GM19372 (cell line): Measurements from ENCODE around the gene XYLT1.

Experiments used
- ATAC-seq: cut with Tn5 transposase; IDR thresholded peaks from one replicate; pipeline ENCODE4 v1.9.1; 2021; ENCODE audit warnings: mild to moderate bottlenecking, low read depth, moderate library complexity; ENCODE audit not compliant: unreplicated experiment

Gene XYLT1

GRCh38 chr16:17215306-17215705 lies 255.5 kb downstream of the XYLT1 start:
- no peak for ATAC-seq

GRCh38 chr16:17213974-17214373 lies 256.8 kb downstream of the XYLT1 start:
- ATAC-seq, result no peak

DNA sequence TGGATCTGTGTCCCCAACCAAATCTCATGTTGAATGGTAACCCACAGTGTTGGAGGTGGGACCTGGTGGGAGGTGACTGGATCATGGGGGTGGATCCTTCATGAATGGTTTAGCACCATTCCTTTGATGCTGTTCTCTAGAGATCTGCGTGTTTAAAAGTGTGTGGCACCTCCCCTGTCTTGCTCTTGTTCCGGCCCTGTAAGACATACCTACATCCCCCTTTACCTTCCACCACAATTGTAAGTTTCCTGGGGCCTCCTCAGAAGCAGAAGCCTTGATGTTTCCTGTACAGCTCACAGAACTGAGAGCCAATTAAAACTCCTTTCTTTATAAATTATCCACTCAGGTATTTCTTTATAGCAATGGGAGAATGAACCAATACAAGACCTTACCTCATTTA lies 257.7 kb downstream of the XYLT1 start:
- no peak for ATAC-seq

GRCh38 chr16:17212606-17213005 lies 258.2 kb downstream of the XYLT1 start:
- ATAC-seq, result no peak

DNA sequence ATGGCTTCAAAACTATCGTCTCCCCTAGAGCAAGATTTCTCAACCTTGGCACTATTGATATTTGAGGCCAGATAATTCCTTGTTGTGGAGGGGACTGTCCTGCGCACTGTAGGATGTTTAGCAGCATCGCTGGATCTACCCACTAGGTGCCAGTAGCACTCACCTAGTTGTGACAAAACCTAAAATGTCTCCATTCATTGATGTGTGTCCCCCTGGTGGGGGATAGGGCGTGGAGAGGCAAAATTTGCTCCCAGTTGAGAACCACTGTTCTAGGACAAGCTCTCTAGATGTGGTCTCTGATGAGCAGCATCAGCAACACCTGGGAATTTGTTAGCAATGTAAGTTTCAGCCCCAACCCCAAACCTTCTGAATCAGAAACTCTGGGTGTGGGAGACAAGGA lies 259.0 kb downstream of the XYLT1 start:
- ATAC-seq, result no peak

DNA sequence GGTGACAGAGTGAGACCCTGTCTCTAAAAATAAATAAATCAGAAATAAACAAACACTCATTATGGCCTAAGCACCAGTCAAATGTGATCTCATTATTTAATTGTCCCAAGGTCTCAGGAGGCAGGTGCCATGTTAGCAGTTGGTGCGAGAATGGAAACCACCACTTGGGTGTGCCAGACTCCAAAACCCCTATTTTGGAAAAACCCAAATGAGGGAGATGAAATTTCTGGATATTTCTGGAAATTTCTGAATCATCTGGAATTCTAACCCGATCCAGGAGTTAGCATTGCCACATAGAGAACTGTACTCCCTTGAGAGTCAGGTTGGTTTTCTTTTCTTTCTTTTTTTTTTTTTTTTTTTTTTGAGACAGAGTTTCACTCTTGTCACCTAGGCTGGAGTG lies 264.0 kb downstream of the XYLT1 start:
- ATAC-seq, result no peak

GRCh38 chr16:17205279-17206211 lies 265.2 kb downstream of the XYLT1 start:
- ATAC-seq, result no peak

- ATAC-seq, result no peak
Observed at GRCh38 chr16:17204644-17205043, 266.1 kb downstream of the XYLT1 start.

DNA sequence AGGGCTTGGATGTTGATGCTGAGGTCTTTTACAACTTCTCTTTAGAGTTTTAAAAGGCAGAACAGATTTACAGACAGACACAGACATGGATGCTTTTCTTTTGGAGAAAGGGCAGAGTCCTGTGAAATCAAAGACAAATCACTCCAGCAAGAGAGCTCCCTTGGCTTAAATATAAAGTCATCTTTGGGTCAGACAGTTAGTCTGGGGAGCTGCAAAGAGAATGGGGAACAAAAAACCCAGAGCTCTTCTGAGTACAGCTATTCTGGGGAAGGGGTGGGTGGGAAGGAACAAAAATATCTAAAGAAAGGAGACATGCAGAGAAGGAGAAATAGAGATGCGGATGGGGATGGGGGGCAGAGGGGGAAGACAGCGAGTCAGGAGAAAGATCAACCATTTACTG lies 266.6 kb downstream of the XYLT1 start:
- ATAC-seq, result no peak

- no peak for ATAC-seq
Observed at GRCh38 chr16:17203424-17203823, 267.3 kb downstream of the XYLT1 start.

- no peak for ATAC-seq
Observed at GRCh38 chr16:17199135-17199534, 271.6 kb downstream of the XYLT1 start.

- ATAC-seq, result no peak
Observed at GRCh38 chr16:17196526-17196925, 274.2 kb downstream of the XYLT1 start.

GRCh38 chr16:17194190-17194780 lies 276.5 kb downstream of the XYLT1 start:
- ATAC-seq, result no peak

DNA sequence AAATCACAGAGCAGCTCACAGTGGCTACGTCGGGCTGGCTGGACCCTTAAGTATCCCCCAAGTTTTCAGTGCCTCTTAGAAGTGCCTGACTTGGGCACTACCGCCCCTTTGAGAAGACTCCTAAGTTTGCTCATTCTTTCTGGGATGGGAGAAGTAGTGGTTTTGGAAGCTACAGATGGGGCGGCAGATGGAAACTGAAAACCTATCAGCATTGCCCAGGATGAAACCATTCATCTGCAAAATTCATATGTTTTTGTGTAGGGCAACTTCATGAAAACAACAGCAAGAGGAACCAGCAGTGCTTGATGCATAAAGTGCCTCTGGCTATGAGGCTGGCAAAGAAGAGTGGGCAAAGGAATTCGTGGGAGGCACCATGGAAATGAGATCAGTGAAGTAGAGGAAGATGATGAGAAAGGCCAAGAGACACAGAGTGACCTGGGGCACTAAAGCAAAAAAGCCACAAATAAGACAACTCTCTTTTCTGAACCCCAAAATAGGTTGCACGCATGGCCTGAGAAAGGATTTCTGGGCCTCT lies 277.1 kb downstream of the XYLT1 start:
- ATAC-seq, result no peak

- ATAC-seq, result no peak
Observed at GRCh38 chr16:17184026-17184425, 286.7 kb downstream of the XYLT1 start.

DNA sequence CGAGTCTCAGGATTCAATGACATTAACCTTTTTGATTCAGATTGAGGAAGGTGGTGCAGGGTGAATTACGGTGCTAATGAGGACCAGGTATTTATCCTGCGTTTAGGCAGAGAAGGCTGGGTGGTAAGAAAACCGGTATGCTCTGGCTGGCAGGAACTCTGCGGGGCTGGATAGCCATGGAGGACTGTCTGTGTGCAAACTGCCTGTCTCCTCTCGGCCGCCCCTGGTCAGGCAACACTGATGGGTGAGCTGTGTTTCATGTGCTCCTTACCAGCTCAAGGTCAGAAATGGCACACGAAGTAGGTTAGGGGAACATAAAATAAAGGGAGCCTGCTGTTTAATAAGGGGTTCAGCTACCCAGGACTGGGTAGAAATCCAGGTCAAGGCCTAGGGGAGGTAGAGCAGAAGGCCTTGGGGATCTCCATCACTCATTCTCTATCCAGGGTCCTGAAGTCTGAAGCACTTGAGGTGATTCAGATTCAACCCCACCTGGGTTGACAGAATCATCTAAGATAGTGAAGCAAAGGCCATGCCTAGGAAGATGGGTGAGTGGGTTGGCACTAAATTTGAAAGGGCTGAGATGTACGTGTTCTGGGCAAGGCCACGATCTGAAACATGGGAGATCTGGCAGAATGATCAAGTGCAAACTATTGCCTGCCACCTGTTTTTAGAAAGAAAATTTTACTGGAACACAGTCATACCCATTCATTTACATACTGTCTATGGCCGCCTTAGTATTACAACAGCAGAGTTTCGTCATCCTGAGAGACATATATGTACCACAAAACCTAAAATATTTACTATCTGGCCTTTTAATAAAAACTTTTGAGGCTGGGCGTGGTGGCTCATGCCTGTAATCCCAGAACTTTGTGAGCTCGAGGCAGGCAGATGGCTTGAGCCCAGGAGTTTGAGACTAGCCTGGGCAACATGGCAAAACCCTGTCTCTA lies 292.5 kb downstream of the XYLT1 start:
- no peak for ATAC-seq

DNA sequence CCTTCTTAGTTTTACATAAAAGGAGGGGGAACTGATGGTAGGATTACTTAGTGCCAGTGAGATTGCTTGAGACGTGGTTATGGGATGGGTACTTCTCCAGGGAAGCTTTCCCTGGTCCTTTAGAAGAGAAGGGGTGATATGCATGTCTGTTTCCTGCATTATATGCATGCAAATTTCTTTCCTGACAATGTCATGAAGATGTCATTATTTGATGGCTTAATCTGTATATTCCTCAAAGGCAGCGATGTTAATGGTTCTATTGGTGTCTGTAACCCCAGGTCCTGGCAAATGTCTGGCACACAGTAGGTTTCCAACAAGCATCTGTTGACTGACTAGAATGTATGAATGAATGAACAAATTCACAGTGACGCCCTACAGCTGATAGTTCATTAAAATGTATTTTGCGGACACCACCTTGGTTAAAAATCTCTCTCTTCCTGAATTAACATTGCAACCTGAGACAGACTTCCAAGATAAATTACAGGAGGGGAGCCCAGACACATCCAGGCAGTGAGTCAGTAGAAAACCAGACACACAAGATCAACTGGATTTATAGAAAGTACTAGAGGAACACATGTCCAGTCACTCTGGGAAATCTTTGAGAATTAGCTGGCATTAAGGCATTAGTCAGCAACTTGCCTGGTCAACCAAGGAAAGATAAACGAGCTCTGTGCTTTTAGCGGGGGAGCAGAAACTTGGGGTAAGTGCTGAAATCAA lies 293.4 kb downstream of the XYLT1 start:
- no peak for ATAC-seq

- no peak for ATAC-seq
Observed at GRCh38 chr16:17176199-17176598, 294.6 kb downstream of the XYLT1 start.

DNA sequence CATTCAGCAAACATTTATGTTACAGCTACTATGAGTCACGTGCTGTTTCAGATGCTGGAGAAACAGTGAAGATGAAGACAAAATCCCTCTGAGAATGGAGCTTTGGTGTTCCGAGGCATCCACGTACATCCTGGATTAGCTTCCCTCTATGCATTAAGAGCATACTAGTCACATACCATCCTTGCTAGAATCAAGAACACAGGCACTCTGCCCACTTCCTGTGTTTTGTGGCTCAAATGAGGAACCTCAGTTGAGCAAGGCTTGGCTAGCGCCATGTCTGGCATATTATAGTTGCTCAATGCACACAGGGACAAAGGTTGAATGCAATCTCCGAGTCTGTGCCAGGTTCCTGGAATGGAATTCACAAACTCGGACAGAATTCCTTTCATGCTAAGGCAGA lies 297.5 kb downstream of the XYLT1 start:
- ATAC-seq, result no peak
